Stimulated activated CD4-positive, alpha-beta T cell treated with anti-CD3 and anti-CD28 coated beads, TNF-alpha, amount 100 ng/mL, for 1 hour (primary cell): ENCODE data around the gene CCDC187.

Source experiments
- DNase-seq, 3 donors: peaks; one replicate each; pipeline ENCODE4 v3.0.0-alpha.2; 2020; ENCODE audit warnings: low read depth in 3 of 3, low spot score in 1 of 3

Gene CCDC187

GRCh38 chr9:136255896-136256890, 47.7 kb downstream of the CCDC187 start:
- no peak for DNase-seq

- no peak for DNase-seq
Measured at GRCh38 chr9:136255166-136255538, 48.7 kb downstream of the CCDC187 start.

- DNase-seq = no peak
Measured at GRCh38 chr9:136254381-136255165, 49.3 kb downstream of the CCDC187 start.

- no peak for DNase-seq
Measured at GRCh38 chr9:136253246-136254130, 50.4 kb downstream of the CCDC187 start.

GRCh38 chr9:136252846-136253245, 51.0 kb downstream of the CCDC187 start:
- no peak for DNase-seq

- DNase-seq = no peak
Measured at GRCh38 chr9:136252281-136252680, 51.6 kb downstream of the CCDC187 start.

- no peak for DNase-seq
Measured at GRCh38 chr9:136251264-136252115, 52.4 kb downstream of the CCDC187 start.

GRCh38 chr9:136250676-136251075, 53.2 kb downstream of the CCDC187 start:
- no peak for DNase-seq

GRCh38 chr9:136249877-136250559, 53.9 kb downstream of the CCDC187 start:
- DNase-seq = no peak

GRCh38 chr9:136248951-136249876, 54.7 kb downstream of the CCDC187 start:
- no peak for DNase-seq

- DNase-seq = no peak
Measured at GRCh38 chr9:136247947-136248637, 55.8 kb downstream of the CCDC187 start.

- DNase-seq = no peak
Measured at GRCh38 chr9:136247551-136247916, 56.4 kb downstream of the CCDC187 start.

- no peak for DNase-seq
Measured at GRCh38 chr9:136246849-136247550, 56.9 kb downstream of the CCDC187 start.

GRCh38 chr9:136245219-136246150, 58.4 kb downstream of the CCDC187 start, which contains the start of gene QSOX2:
Gene QSOX2, minus strand, starts transcription at chr9:136245812. Its CDS starts 9 bp downstream, at chr9:136245803.
- DNase-seq = peak; percentile 72 to 82 (median 77)

- no peak for DNase-seq
Measured at GRCh38 chr9:136244969-136245218, 59.0 kb downstream of the CCDC187 start.
